Loucy (cell line): ENCODE measurements around the gene RIC3.

Experiments used
- H2AFZ ChIP-seq: fragments of 200-600 bp; sonication (generic); 2 replicates; pipeline ENCODE4 v1.6.0; 2016; ENCODE audit warnings: antibody characterized with exemption, mild to moderate bottlenecking, low read length, moderate library complexity
- H3F3A ChIP-seq: fragments of 200-600 bp; 2 replicates; pipeline ENCODE4 v1.6.0; 2016; ENCODE audit warnings: antibody characterized with exemption, low read depth, mild to moderate bottlenecking
- H3K27me3 ChIP-seq: fragments of 200-600 bp; sonication (generic); 2 replicates; pipeline ENCODE4 v1.6.1; 2014; ENCODE audit warnings: low read length, mild to moderate bottlenecking; ENCODE audit not compliant: insufficient read depth, poor library complexity, severe bottlenecking
- H3K36me3 ChIP-seq: fragments of 200-600 bp; sonication (generic); 2 replicates; pipeline ENCODE4 v1.6.1; 2016; ENCODE audit warnings: low read length; ENCODE audit not compliant: insufficient read depth
- H3K4me1 ChIP-seq: fragments of 200-600 bp; sonication (generic); 2 replicates; pipeline ENCODE4 v1.5.1; 2014; ENCODE audit warnings: low read length, mild to moderate bottlenecking; ENCODE audit not compliant: insufficient read depth, poor library complexity, severe bottlenecking
- H3K4me2 ChIP-seq: fragments of 200-600 bp; sonication (generic); 2 replicates; pipeline ENCODE4 v1.6.0; 2014; ENCODE audit warnings: antibody characterized with exemption, low read length, low read depth, mild to moderate bottlenecking; ENCODE audit not compliant: poor library complexity, severe bottlenecking
- H3K4me3 ChIP-seq: fragments of 200-600 bp; sonication (generic); 2 replicates; pipeline ENCODE4 v1.5.1; 2014; ENCODE audit warnings: low read length, mild to moderate bottlenecking, mixed read lengths; ENCODE audit not compliant: poor library complexity, severe bottlenecking
- H3K79me2 ChIP-seq: fragments of 200-600 bp; sonication (generic); 2 replicates; pipeline ENCODE4 v1.6.1; 2014; ENCODE audit warnings: low read length; ENCODE audit not compliant: insufficient read depth
- H3K9ac ChIP-seq: fragments of 200-600 bp; sonication (generic); 2 replicates; pipeline ENCODE4 v1.6.0; 2014; ENCODE audit warnings: mild to moderate bottlenecking, low read depth, low read length, moderate library complexity; ENCODE audit not compliant: poor library complexity, severe bottlenecking
- H3K9me2 ChIP-seq: fragments of 200-600 bp; sonication (generic); replicated peaks from 2 replicates; pipeline ENCODE4 v1.6.1; 2016; ENCODE audit warnings: low read depth, low read length, mixed read lengths
- H3K9me3 ChIP-seq: fragments of 200-600 bp; sonication (generic); 2 replicates; pipeline ENCODE4 v1.6.1; 2014; ENCODE audit warnings: mild to moderate bottlenecking, antibody characterized with exemption, low read length, low read depth; ENCODE audit not compliant: insufficient read depth
- H4K20me1 ChIP-seq: fragments of 200-600 bp; sonication (generic); 2 replicates; pipeline ENCODE4 v1.6.0; 2014; ENCODE audit warnings: antibody characterized with exemption, low read length, mild to moderate bottlenecking; ENCODE audit not compliant: insufficient read depth, poor library complexity, severe bottlenecking
- EZH2phosphoT487 ChIP-seq: fragments of 200-600 bp; IDR thresholded peaks from 2 replicates; pipeline ENCODE4 v1.6.1; 2018; ENCODE audit warnings: antibody characterized with exemption, mild to moderate bottlenecking, moderate library complexity, borderline replicate concordance
- TF ChIP-seq, protein P1 (sequence below): fragments of 200-600 bp; sonication (generic); conservative IDR thresholded peaks from 2 replicates; pipeline ENCODE4 v1.5.1; 2014; ENCODE audit warnings: mild to moderate bottlenecking, antibody characterized with exemption, low read length

The RIC3 gene

GRCh38 chr11:8156877-8157276 lies 11.9 kb downstream of the RIC3 start:
- TF ChIP-seq, protein P1, sequence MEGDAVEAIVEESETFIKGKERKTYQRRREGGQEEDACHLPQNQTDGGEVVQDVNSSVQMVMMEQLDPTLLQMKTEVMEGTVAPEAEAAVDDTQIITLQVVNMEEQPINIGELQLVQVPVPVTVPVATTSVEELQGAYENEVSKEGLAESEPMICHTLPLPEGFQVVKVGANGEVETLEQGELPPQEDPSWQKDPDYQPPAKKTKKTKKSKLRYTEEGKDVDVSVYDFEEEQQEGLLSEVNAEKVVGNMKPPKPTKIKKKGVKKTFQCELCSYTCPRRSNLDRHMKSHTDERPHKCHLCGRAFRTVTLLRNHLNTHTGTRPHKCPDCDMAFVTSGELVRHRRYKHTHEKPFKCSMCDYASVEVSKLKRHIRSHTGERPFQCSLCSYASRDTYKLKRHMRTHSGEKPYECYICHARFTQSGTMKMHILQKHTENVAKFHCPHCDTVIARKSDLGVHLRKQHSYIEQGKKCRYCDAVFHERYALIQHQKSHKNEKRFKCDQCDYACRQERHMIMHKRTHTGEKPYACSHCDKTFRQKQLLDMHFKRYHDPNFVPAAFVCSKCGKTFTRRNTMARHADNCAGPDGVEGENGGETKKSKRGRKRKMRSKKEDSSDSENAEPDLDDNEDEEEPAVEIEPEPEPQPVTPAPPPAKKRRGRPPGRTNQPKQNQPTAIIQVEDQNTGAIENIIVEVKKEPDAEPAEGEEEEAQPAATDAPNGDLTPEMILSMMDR: no peak
- TF ChIP-seq EZH2phosphoT487: no peak
- no peaks in the 10 kb centered on the region for H3K9me3 ChIP-seq
- peaks cover 29% of the 10 kb centered on the region for H3K4me1 ChIP-seq
- no peak overlapping the region for H3K9ac ChIP-seq
- H3K27me3 ChIP-seq: no peaks in the 10 kb centered on the region
- H3K4me2 ChIP-seq: no peak overlapping the region
- no peaks in the 10 kb centered on the region for H4K20me1 ChIP-seq
- H3K36me3 ChIP-seq: no peaks in the 10 kb centered on the region
- no peaks in the 10 kb centered on the region for H3F3A ChIP-seq
- no peaks in the 10 kb centered on the region for H3K9me2 ChIP-seq
- H3K79me2 ChIP-seq: no peaks in the 10 kb centered on the region
- no peak overlapping the region for H2AFZ ChIP-seq
- no peak overlapping the region for H3K4me3 ChIP-seq

DNA sequence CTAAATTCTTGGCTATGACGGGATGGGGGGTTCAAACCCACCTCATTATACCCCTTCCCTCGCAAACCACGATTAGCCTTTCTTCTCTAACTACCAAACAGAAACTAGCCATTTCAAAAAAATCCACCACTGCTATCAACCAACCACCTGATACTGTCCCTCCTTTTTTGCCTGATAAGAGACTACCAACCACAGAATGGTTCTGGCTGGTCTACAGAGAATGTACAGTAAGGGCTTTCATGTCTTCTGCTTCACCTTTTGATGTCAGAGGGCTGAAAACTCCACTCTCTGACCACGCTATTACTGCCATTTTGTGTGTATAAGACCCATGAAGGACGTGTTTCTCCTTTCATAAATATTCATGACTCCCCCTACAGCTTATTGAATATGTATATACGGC lies 19.1 kb downstream of the RIC3 start:
- H3K79me2 ChIP-seq: no peaks in the 10 kb centered on the region
- H3K27me3 ChIP-seq: no peaks in the 10 kb centered on the region
- no peaks in the 10 kb centered on the region for H3K9me3 ChIP-seq
- no peaks in the 10 kb centered on the region for H4K20me1 ChIP-seq
- TF ChIP-seq, protein P1: no peak
- no peak for TF ChIP-seq EZH2phosphoT487
- peaks cover 14% of the 10 kb centered on the region; the same call in 1 of the 2 replicates for H3F3A ChIP-seq
- no peaks in the 10 kb centered on the region for H3K9me2 ChIP-seq
- peak overlapping the region; percentile 9 for H3K9ac ChIP-seq
- H3K4me1 ChIP-seq: peaks cover 53% of the 10 kb centered on the region
- H3K36me3 ChIP-seq: no peaks in the 10 kb centered on the region
- peak overlapping the region; percentile 52 for H3K4me2 ChIP-seq
- peak overlapping the region; percentile 34 for H3K4me3 ChIP-seq
- H2AFZ ChIP-seq: peak overlapping the region; percentile 86

GRCh38 chr11:8138526-8138925 lies 30.3 kb downstream of the RIC3 start:
- Histone ChIP-seq H3F3A (no peaks in the 10 kb centered on the region), H3K9me3 (no peaks in the 10 kb centered on the region), H3K9ac (no peak overlapping the region), H3K4me3 (no peak overlapping the region), H3K9me2 (no peaks in the 10 kb centered on the region), H3K4me2 (no peak overlapping the region), H2AFZ (no peak overlapping the region), H3K79me2 (no peaks in the 10 kb centered on the region), H3K36me3 (no peaks in the 10 kb centered on the region), H3K4me1 (no peaks in the 10 kb centered on the region), H4K20me1 (no peaks in the 10 kb centered on the region), H3K27me3 (no peaks in the 10 kb centered on the region)
- TF ChIP-seq, protein P1: no peak
- TF ChIP-seq EZH2phosphoT487: no peak
